Central memory CD8-positive, alpha-beta T cell (primary cell): ENCODE measurements around the gene ENTREP1.
"Not testable (repeated sequence)": the region's sequence is repeated elsewhere in the genome, so short reads cannot be mapped to it uniquely, and the experiment has no call there.

ENCODE experiments used
- ATAC-seq: fragments of 150-1000 bp; cut with Tn5 transposase; replicated peaks from 2 replicates; pipeline ENCODE4 v1.10.0; 2022; ENCODE audit warnings: mild to moderate bottlenecking, moderate FRiP score, moderate number of reproducible peaks; ENCODE audit not compliant: poor library complexity, severe bottlenecking; ENCODE audit errors: extremely low read depth
- DNase-seq, 2 donors: peaks; one replicate each; pipeline ENCODE4 v3.0.0; 2021; ENCODE audit warnings: low spot score in 2 of 2
- H3K27ac Mint-ChIP-seq: one replicate; pipeline ENCODE4 v1.8.0; 2022; ENCODE audit warnings: low read depth, mild to moderate bottlenecking, moderate library complexity, mixed read lengths
- H3K27me3 Mint-ChIP-seq: one replicate; pipeline ENCODE4 v1.8.0; 2022; ENCODE audit warnings: mixed read lengths
- H3K36me3 Mint-ChIP-seq: one replicate; pipeline ENCODE4 v1.8.0; 2022; ENCODE audit warnings: mild to moderate bottlenecking, moderate library complexity, mixed read lengths; ENCODE audit not compliant: insufficient read depth
- H3K4me1 Mint-ChIP-seq: one replicate; pipeline ENCODE4 v1.8.0; 2022; ENCODE audit warnings: mixed read lengths
- H3K4me3 Mint-ChIP-seq: one replicate; pipeline ENCODE4 v1.8.0; 2022; ENCODE audit warnings: mild to moderate bottlenecking, moderate library complexity, mixed read lengths
- H3K9me3 Mint-ChIP-seq: one replicate; pipeline ENCODE4 v1.8.0; 2022; ENCODE audit warnings: mixed read lengths

The ENTREP1 gene

GRCh38 chr9:69385581-69386033 lies 60.6 kb downstream of the ENTREP1 start:
- Mint-ChIP-seq H3K27ac (no peak overlapping the region), H3K27me3 (peaks cover 42% of the 10 kb centered on the region), H3K4me1 (no peaks in the 10 kb centered on the region), H3K36me3 (peaks cover 3% of the 10 kb centered on the region), H3K9me3 (no peaks in the 10 kb centered on the region), H3K4me3 (no peak overlapping the region)
- no peak for DNase-seq
- no peak for ATAC-seq

GRCh38 chr9:69386651-69387050 lies 61.6 kb downstream of the ENTREP1 start:
- Mint-ChIP-seq H3K9me3 (no peaks in the 10 kb centered on the region), H3K27me3 (peaks cover 39% of the 10 kb centered on the region), H3K36me3 (peaks cover 3% of the 10 kb centered on the region), H3K4me1 (no peaks in the 10 kb centered on the region), H3K27ac (no peak overlapping the region), H3K4me3 (no peak overlapping the region)
- DNase-seq (no peak), ATAC-seq (no peak)

- H3K4me3 Mint-ChIP-seq: no peak overlapping the region
- no peak for ATAC-seq
Observed at GRCh38 chr9:69388596-69388995, 63.6 kb downstream of the ENTREP1 start.

GRCh38 chr9:69389437-69389995 lies 64.5 kb downstream of the ENTREP1 start:
- Mint-ChIP-seq H3K4me3 (no peak overlapping the region), H3K27ac (no peak overlapping the region), H3K9me3 (no peaks in the 10 kb centered on the region), H3K4me1 (no peaks in the 10 kb centered on the region), H3K27me3 (peaks cover 46% of the 10 kb centered on the region), H3K36me3 (peaks cover 3% of the 10 kb centered on the region)
- ATAC-seq (no peak), DNase-seq (no peak)

More at GRCh38 chr9:69388596-69388995, 63.6 kb downstream of the ENTREP1 start:
- H3K4me1 Mint-ChIP-seq: no peaks in the 10 kb centered on the region
- peaks cover 3% of the 10 kb centered on the region for H3K36me3 Mint-ChIP-seq
- no peaks in the 10 kb centered on the region for H3K9me3 Mint-ChIP-seq
- no peak for DNase-seq
- no peak overlapping the region for H3K27ac Mint-ChIP-seq
- H3K27me3 Mint-ChIP-seq: peaks cover 45% of the 10 kb centered on the region

- peaks cover 3% of the 10 kb centered on the region for H3K36me3 Mint-ChIP-seq
- H3K4me1 Mint-ChIP-seq: no peaks in the 10 kb centered on the region
- H3K27me3 Mint-ChIP-seq: peaks cover 38% of the 10 kb centered on the region
- no peaks in the 10 kb centered on the region for H3K9me3 Mint-ChIP-seq
- H3K27ac Mint-ChIP-seq: no peak overlapping the region
- H3K4me3 Mint-ChIP-seq: no peak overlapping the region
- no peak for DNase-seq
- no peak for ATAC-seq
Observed at GRCh38 chr9:69391487-69391886, 66.5 kb downstream of the ENTREP1 start.

- Mint-ChIP-seq H3K27me3 (peaks cover 33% of the 10 kb centered on the region), H3K9me3 (no peaks in the 10 kb centered on the region), H3K4me3 (no peak overlapping the region), H3K4me1 (no peaks in the 10 kb centered on the region), H3K36me3 (peaks cover 3% of the 10 kb centered on the region), H3K27ac (no peak overlapping the region)
- DNase-seq: no peak
- no peak for ATAC-seq
Observed at GRCh38 chr9:69391946-69392345, 66.9 kb downstream of the ENTREP1 start.

GRCh38 chr9:69392826-69393225 lies 67.8 kb downstream of the ENTREP1 start:
- no peaks in the 10 kb centered on the region for H3K4me1 Mint-ChIP-seq

GRCh38 chr9:69393425-69393824 lies 68.4 kb downstream of the ENTREP1 start:
- Mint-ChIP-seq H3K36me3 (no peaks in the 10 kb centered on the region), H3K27me3 (peaks cover 18% of the 10 kb centered on the region), H3K4me3 (no peak overlapping the region), H3K27ac (no peak overlapping the region), H3K9me3 (no peaks in the 10 kb centered on the region), H3K4me1 (no peaks in the 10 kb centered on the region)
- DNase-seq: no peak
- no peak for ATAC-seq

More at GRCh38 chr9:69392826-69393225, 67.8 kb downstream of the ENTREP1 start:
- no peak overlapping the region for H3K27ac Mint-ChIP-seq
- no peaks in the 10 kb centered on the region for H3K36me3 Mint-ChIP-seq
- no peak overlapping the region for H3K4me3 Mint-ChIP-seq
- ATAC-seq (no peak), DNase-seq (no peak)
- peaks cover 24% of the 10 kb centered on the region for H3K27me3 Mint-ChIP-seq
- no peaks in the 10 kb centered on the region for H3K9me3 Mint-ChIP-seq

- Mint-ChIP-seq H3K4me1 (no peaks in the 10 kb centered on the region), H3K9me3 (no peaks in the 10 kb centered on the region), H3K27ac (no peak overlapping the region), H3K4me3 (no peak overlapping the region), H3K36me3 (no peaks in the 10 kb centered on the region), H3K27me3 (peaks cover 18% of the 10 kb centered on the region)
- no peak for ATAC-seq
- DNase-seq: no peak
Observed at GRCh38 chr9:69395718-69396117, 70.7 kb downstream of the ENTREP1 start.

- no peak for DNase-seq
- no peak overlapping the region for H3K27ac Mint-ChIP-seq
- peaks cover 18% of the 10 kb centered on the region for H3K27me3 Mint-ChIP-seq
- no peaks in the 10 kb centered on the region for H3K4me1 Mint-ChIP-seq
- no peaks in the 10 kb centered on the region for H3K9me3 Mint-ChIP-seq
- ATAC-seq: no peak
- H3K4me3 Mint-ChIP-seq: no peak overlapping the region
- no peaks in the 10 kb centered on the region for H3K36me3 Mint-ChIP-seq
Observed at GRCh38 chr9:69396759-69397158, 71.7 kb downstream of the ENTREP1 start.

- ATAC-seq: no peak
Observed at GRCh38 chr9:69397384-69398214, 72.6 kb downstream of the ENTREP1 start.

GRCh38 chr9:69400470-69400869 lies 75.5 kb downstream of the ENTREP1 start:
- Mint-ChIP-seq H3K36me3 (no peaks in the 10 kb centered on the region), H3K27ac (no peak overlapping the region), H3K4me1 (no peaks in the 10 kb centered on the region), H3K4me3 (no peak overlapping the region), H3K27me3 (peaks cover 14% of the 10 kb centered on the region), H3K9me3 (no peaks in the 10 kb centered on the region)
- ATAC-seq (no peak), DNase-seq (no peak)

More at GRCh38 chr9:69397384-69398214, 72.6 kb downstream of the ENTREP1 start:
- peaks cover 12% of the 10 kb centered on the region for H3K27me3 Mint-ChIP-seq
- H3K36me3 Mint-ChIP-seq: no peaks in the 10 kb centered on the region
- H3K27ac Mint-ChIP-seq: no peak overlapping the region
- no peaks in the 10 kb centered on the region for H3K9me3 Mint-ChIP-seq
- H3K4me1 Mint-ChIP-seq: no peaks in the 10 kb centered on the region
- H3K4me3 Mint-ChIP-seq: no peak overlapping the region
- no peak for DNase-seq

- H3K36me3 Mint-ChIP-seq, H3K4me3 Mint-ChIP-seq, H3K27ac Mint-ChIP-seq, H3K4me1 Mint-ChIP-seq, ATAC-seq, DNase-seq, H3K9me3 Mint-ChIP-seq: not testable (repeated sequence)
- peaks cover 18% of the 10 kb centered on the region for H3K27me3 Mint-ChIP-seq
Observed at GRCh38 chr9:69409936-69410335, 84.9 kb downstream of the ENTREP1 start.
